Measurements from ENCODE around the gene MAGI2.
"Not testable (repeated sequence)": the region's sequence is repeated elsewhere in the genome, so short reads cannot be mapped to it uniquely, and the experiment has no call there.

MAGI2 gene

GRCh38 chr7:78329001-78329655 is 1124.3 kb downstream of the MAGI2 start:
- in situ Hi-C loops (cut with MboI; ENCODE audit: low sequenced_read_pairs) = no loop called here

DNA sequence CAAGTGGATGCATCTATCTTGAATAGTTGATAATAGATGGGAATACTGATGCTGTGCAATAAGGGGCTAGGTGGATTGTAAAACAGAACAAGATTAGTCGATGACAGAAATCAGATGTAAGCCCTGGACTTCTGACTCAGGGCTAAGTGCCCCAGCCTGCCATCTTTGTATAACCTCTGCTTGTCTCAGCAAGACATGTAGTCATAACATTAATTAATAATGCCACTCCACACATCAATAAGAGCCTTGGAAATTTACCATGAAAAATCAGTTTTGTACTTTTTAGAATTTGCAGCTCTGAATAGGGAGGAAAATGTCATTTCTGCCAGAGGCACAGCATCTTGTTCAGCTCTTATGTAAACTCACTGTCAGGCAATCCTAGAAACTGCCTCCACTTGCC is 1125.7 kb downstream of the MAGI2 start:
- in situ Hi-C loops (cut with MboI; ENCODE audit: low sequenced_read_pairs) = no loop called here

DNA sequence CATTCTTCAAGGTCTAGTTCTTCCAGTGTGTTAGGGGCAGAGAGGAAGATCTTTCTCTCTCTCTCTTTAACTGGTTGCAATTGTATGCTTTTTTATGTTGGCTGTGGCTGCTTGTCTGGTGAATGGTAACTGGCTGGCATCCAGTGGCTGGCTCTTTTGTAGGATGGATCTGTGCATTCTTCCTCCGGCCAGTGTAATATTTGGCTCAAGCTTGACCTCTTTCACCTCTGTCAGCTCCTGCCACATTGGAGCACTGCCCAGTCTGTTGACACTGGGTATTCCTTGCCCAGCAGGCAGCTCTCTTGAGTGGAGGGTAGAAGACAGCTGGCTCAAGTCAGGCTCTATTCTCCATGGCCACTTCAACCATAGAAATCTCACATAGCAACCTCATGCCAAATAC is 1126.6 kb downstream of the MAGI2 start:
- in situ Hi-C loops (cut with MboI; ENCODE audit: low sequenced_read_pairs) = no loop called here

DNA sequence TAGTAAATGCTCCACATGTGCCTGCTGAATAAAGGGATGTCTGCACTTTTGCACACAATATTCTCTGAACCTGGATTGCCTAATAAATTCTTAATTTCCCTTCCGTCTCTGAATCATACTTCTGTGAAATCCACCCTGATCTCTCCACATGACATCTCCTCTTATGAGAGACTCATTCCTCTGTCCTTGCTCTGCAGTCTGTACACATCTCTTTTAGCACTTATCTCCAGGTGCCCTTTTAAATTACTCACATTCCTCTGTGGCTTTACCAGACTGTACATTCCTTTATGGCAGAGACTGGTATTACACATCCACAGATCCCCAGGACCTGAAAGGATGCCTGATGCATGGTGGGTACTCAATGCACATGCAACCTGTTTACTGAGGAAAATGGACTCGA is 1127.3 kb downstream of the MAGI2 start:
- in situ Hi-C loops (cut with MboI; ENCODE audit: low sequenced_read_pairs) = no loop called here

- in situ Hi-C loops (cut with MboI; ENCODE audit: low sequenced_read_pairs) = no loop called here
Measured at GRCh38 chr7:78323118-78323517, 1130.3 kb downstream of the MAGI2 start.

GRCh38 chr7:78322231-78322630 is 1131.2 kb downstream of the MAGI2 start:
- in situ Hi-C loops (cut with MboI; ENCODE audit: low sequenced_read_pairs) = not testable (repeated sequence)

DNA sequence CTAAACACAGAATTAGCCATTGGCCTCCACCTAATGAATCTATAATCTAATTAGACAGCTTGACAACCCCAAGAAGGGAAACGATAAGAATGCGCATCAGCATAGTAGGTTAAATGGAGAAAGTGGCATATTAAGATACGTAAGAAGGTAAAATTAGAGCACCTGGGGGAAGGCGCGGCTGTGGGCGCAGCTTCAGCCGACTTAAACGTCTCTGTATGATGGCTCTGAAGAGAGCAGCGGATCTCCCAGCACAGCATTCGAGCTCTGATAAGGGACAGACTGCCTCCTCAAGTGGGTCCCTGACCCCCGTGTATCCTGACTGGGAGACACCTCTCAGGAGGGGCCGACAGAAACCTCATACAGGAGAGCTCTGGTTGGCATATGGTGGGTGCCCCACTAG is 1136.1 kb downstream of the MAGI2 start:
- in situ Hi-C loops (cut with MboI; ENCODE audit: low sequenced_read_pairs) = no loop called here

- in situ Hi-C loops (cut with MboI; ENCODE audit: low sequenced_read_pairs) = no loop called here
Measured at GRCh38 chr7:78316110-78316509, 1137.4 kb downstream of the MAGI2 start.

GRCh38 chr7:78315119-78315518 is 1138.3 kb downstream of the MAGI2 start:
- in situ Hi-C loops (cut with MboI; ENCODE audit: low sequenced_read_pairs) = no loop called here

GRCh38 chr7:78311181-78311580 is 1142.3 kb downstream of the MAGI2 start:
- in situ Hi-C loops (cut with MboI; ENCODE audit: low sequenced_read_pairs) = no loop called here

DNA sequence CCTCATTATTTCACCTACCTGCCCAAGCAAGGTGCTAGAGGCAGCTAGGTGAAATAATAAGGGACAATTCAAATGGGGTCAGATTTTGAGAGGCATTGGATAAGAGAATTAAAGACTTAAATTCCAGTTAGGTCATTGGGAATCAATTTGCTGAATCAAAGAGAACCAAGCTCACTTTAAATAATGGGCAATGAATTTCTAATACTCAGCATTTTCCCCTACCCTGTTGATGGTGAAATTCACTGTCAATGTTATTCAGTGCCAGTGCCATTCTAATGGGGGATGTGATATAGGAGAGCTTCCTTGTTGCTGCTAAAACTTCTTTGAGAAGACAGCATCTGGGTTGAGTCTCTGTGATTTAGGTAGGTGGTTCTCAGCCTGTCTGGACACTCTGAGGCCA is 1145.6 kb downstream of the MAGI2 start:
- in situ Hi-C loops (cut with MboI; ENCODE audit: low sequenced_read_pairs) = no loop called here

- in situ Hi-C loops (cut with MboI; ENCODE audit: low sequenced_read_pairs) = no loop called here
Measured at GRCh38 chr7:78306634-78307033, 1146.8 kb downstream of the MAGI2 start.

- in situ Hi-C loops (cut with MboI; ENCODE audit: low sequenced_read_pairs) = no loop called here
Measured at GRCh38 chr7:78301407-78301806, 1152.1 kb downstream of the MAGI2 start.

DNA sequence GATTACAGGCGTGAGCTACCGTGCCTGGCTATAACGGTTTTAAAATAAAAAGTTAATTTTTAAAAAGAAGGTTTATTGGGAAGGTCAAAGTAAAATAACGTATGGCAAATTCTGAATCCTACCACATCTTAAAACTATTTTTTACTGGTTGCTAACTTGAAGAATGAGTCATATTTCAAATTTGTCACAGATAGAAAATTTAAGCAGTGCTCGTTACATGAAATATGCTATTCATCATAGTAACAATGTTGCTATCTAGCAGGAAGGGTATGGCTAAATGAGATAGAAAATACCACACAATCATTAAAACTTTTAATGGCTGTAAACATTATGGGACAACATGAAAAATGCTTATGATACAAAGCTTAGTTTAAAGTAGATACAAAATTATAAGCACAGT is 1154.4 kb downstream of the MAGI2 start:
- in situ Hi-C loops (cut with MboI; ENCODE audit: low sequenced_read_pairs) = no loop called here

- in situ Hi-C loops (cut with MboI; ENCODE audit: low sequenced_read_pairs) = no loop called here
Measured at GRCh38 chr7:78296644-78297371, 1156.7 kb downstream of the MAGI2 start.

GRCh38 chr7:78296046-78296597 is 1157.3 kb downstream of the MAGI2 start:
- in situ Hi-C loops (cut with MboI; ENCODE audit: low sequenced_read_pairs) = no loop called here

DNA sequence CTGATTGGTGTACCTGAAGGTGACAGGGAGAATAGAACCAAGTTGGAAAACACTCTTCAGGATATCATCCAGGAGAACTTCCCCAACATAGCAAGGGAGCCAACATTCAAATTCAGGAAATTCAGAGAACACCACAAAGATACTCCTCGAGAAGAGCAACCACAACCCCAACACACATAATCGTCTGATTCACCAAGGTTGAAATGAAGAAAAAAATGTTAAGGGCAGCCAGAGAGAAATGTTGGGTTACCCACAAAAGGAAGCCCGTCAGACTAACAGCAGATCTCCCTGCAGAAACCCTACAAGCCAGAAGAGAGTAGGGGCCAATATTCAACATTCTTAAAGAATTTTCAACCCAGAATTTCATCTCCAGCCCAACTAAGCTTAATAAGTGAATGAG is 1164.0 kb downstream of the MAGI2 start:
- in situ Hi-C loops (cut with MboI; ENCODE audit: low sequenced_read_pairs) = not testable (repeated sequence)

- in situ Hi-C loops (cut with MboI; ENCODE audit: low sequenced_read_pairs) = no loop called here
Measured at GRCh38 chr7:78284945-78285344, 1168.5 kb downstream of the MAGI2 start.

- in situ Hi-C loops (cut with MboI; ENCODE audit: low sequenced_read_pairs) = no loop called here
Measured at GRCh38 chr7:78280276-78280675, 1173.2 kb downstream of the MAGI2 start.

- in situ Hi-C loops (cut with MboI; ENCODE audit: low sequenced_read_pairs) = no loop called here
Measured at GRCh38 chr7:78279457-78279856, 1174.0 kb downstream of the MAGI2 start.

- in situ Hi-C loops (cut with MboI; ENCODE audit: low sequenced_read_pairs) = no loop called here
Measured at GRCh38 chr7:78279032-78279431, 1174.4 kb downstream of the MAGI2 start.

DNA sequence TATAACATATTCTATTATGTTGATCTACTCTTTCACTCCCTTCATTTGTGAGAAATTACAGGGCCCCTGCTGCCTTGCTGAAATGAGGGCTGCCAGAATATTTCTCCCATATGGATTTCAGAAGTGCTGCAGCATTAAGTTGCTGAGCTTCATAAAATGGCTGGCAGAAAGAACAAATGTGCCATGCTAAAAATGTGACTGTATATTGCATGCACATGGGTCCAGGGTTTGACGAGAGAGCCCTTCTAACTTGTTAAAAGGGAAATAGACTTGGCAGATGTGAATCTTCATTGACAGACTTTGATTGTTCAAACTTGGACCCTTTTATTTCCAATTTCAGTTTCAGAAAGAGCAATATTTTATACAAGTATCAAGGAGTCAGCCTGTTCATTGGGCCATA is 1186.3 kb downstream of the MAGI2 start:
- in situ Hi-C loops (cut with MboI; ENCODE audit: low sequenced_read_pairs) = no loop called here

Data from hTERT RPE-1 (cell line).